Aorta (tissue), 5 donors: Measurements from ENCODE around the gene ALX4. TPM values are rescaled to one million over a fixed set of nuclear protein-coding genes. Genes with fewer than 3 reads are reported as not detected.

Source experiments
- ATAC-seq: fragments of 200-7000 bp; cut with Tn5 transposase; one replicate; pipeline ENCODE4 v1.9.1; 2022; ENCODE audit warnings: moderate library complexity; ENCODE audit not compliant: low FRiP score
- DNase-seq, 2 donors: peaks; one replicate each; pipeline ENCODE4 v3.0.0-alpha.2; 2020
- H3K27ac ChIP-seq, 2 donors: one replicate each; pipeline ENCODE4 v1.5.1; 2013; ENCODE audit warnings: low read length in 2 of 2, mild to moderate bottlenecking in 2 of 2, moderate library complexity in 2 of 2, control low read depth in 1 of 2, inconsistent platforms in 1 of 2, low read depth in 1 of 2
- H3K27me3 ChIP-seq, 2 donors: one replicate each; pipeline ENCODE4 v1.6.1; 2013; ENCODE audit warnings: control low read depth in 1 of 2, low read length in 1 of 2, mild to moderate bottlenecking in 1 of 2, moderate library complexity in 1 of 2; ENCODE audit not compliant: insufficient read depth in 2 of 2, control insufficient read depth in 1 of 2
- H3K36me3 ChIP-seq, 2 donors: one replicate each; pipeline ENCODE4 v1.6.1; 2013; ENCODE audit warnings: control low read depth in 1 of 2, low read length in 1 of 2, mild to moderate bottlenecking in 1 of 2; ENCODE audit not compliant: insufficient read depth in 2 of 2, control insufficient read depth in 1 of 2
- H3K4me1 ChIP-seq, 2 donors: one replicate each; pipeline ENCODE4 v1.6.1; 2013; ENCODE audit warnings: low read length in 2 of 2, control low read depth in 1 of 2, mild to moderate bottlenecking in 1 of 2, moderate library complexity in 1 of 2; ENCODE audit not compliant: insufficient read depth in 2 of 2, control insufficient read depth in 1 of 2
- H3K4me3 ChIP-seq, 2 donors: one replicate each; pipeline ENCODE4 v1.5.1; 2013; ENCODE audit warnings: low read length in 2 of 2, control low read depth in 1 of 2, mild to moderate bottlenecking in 1 of 2
- H3K9me3 ChIP-seq: one replicate; pipeline ENCODE4 v1.6.1; 2013; ENCODE audit warnings: mild to moderate bottlenecking, low read length; ENCODE audit not compliant: control insufficient read depth
- WGBS, 2 donors: extraction: QIAGEN DNeasy Blood & Tissue Kit; methylation state at CpG; one replicate each; pipeline ENCODE4 v1.1.7; 2013; 5-methylcytosine and 5-hydroxymethylcytosine counted together
- intact Hi-C, 2 donors: fragments of 100-400 bp; cut with DNase I; formaldehyde crosslinking; loops; one replicate each; pipeline versions ENCODE4 v1.14.2 to v1.15.0; 2022
- polyA plus RNA-seq, 2 donors: library from polyadenylated mRNA; stranded (reverse); fragments of 200-250 nt; gene quantifications; one replicate each; pipeline ENCODE4 v1.2.3, GENCODE V29; 2013
- total RNA-seq, 2 donors: library from RNA; stranded (reverse); fragmentation: NEBNext Ultra II Directional; extraction: Animal tissue kit (Norgen Biotek cat#: 25700); gene quantifications; one replicate each; pipeline ENCODE4 v1.2.1, GENCODE V29; 2021
- donor health status: healthy with polysubstance abuse.
- donor health status: Bipolar disorder and iron deficiency.
- donor health status: DM: no; HTN: no; CAD: no.
- donor health status: DM: no; HTN: no; CAD: no.
- donor health status: DM: yes; HTN: yes; CAD: no.

The ALX4 gene
- total and polyA plus RNA-seq, 4 donors, result 0.06 to 0.13 TPM; not detected in 2

GRCh38 chr11:44348721-44349120 is 38.8 kb upstream of the ALX4 start:
- WGBS, 2 donors, result 77 to 82% methylated on average over 9 to 10 of the region's 10 CpGs
- no peaks in the 10 kb centered on the region for H3K9me3 ChIP-seq
- intact Hi-C loops, result no loop called here
- H3K27me3 ChIP-seq, result no peaks in the 10 kb centered on the region
- H3K27ac ChIP-seq, result no peak overlapping the region
- H3K36me3 ChIP-seq, result no peaks in the 10 kb centered on the region
- no peak for ATAC-seq
- DNase-seq, result no peak
- H3K4me3 ChIP-seq, result no peak overlapping the region
- no peaks in the 10 kb centered on the region for H3K4me1 ChIP-seq

GRCh38 chr11:44348114-44348513 is 38.2 kb upstream of the ALX4 start:
- Histone ChIP-seq H3K36me3 (no peaks in the 10 kb centered on the region), H3K4me3 (no peak overlapping the region), H3K27ac (no peak overlapping the region), H3K27me3 (no peaks in the 10 kb centered on the region), H3K4me1 (no peaks in the 10 kb centered on the region), H3K9me3 (no peaks in the 10 kb centered on the region)
- no peak for DNase-seq
- no peak for ATAC-seq
- WGBS, 2 donors, result 47 to 61% methylated on average over 2 of the region's 2 CpGs
- intact Hi-C loops, result no loop called here

- DNase-seq (no peak), ATAC-seq (no peak)
- no peaks in the 10 kb centered on the region for H3K4me1 ChIP-seq
- H3K4me3 ChIP-seq, result no peak overlapping the region
- H3K9me3 ChIP-seq, result no peaks in the 10 kb centered on the region
- no peak overlapping the region for H3K27ac ChIP-seq
- no peaks in the 10 kb centered on the region for H3K36me3 ChIP-seq
- 82 to 88% methylated on average over 5 of the region's 5 CpGs for WGBS, 2 donors
- H3K27me3 ChIP-seq, result no peaks in the 10 kb centered on the region
- intact Hi-C loops, result no loop called here
Measured at GRCh38 chr11:44347538-44347937, 37.6 kb upstream of the ALX4 start.

GRCh38 chr11:44346983-44347382 is 37.0 kb upstream of the ALX4 start:
- ATAC-seq (no peak), DNase-seq (no peak)
- no peaks in the 10 kb centered on the region for H3K4me1 ChIP-seq
- H3K4me3 ChIP-seq, result no peak overlapping the region
- no peaks in the 10 kb centered on the region for H3K27me3 ChIP-seq
- H3K9me3 ChIP-seq, result no peaks in the 10 kb centered on the region
- intact Hi-C loops, result no loop called here
- 73 to 77% methylated on average over 6 of the region's 6 CpGs for WGBS, 2 donors
- H3K27ac ChIP-seq, result no peak overlapping the region
- no peaks in the 10 kb centered on the region for H3K36me3 ChIP-seq

- intact Hi-C loops, result no loop called here
- 73 to 87% methylated on average over 3 of the region's 3 CpGs for WGBS, 2 donors
- H3K4me1 ChIP-seq, result no peaks in the 10 kb centered on the region
- no peaks in the 10 kb centered on the region for H3K36me3 ChIP-seq
- no peaks in the 10 kb centered on the region for H3K9me3 ChIP-seq
- no peak for ATAC-seq
- H3K27me3 ChIP-seq, result no peaks in the 10 kb centered on the region
- no peak for DNase-seq
- no peak overlapping the region for H3K4me3 ChIP-seq
- no peak overlapping the region for H3K27ac ChIP-seq
Measured at GRCh38 chr11:44345781-44346180, 35.8 kb upstream of the ALX4 start.

- no peaks in the 10 kb centered on the region for H3K27me3 ChIP-seq
- H3K4me3 ChIP-seq, result no peak overlapping the region
- no peak overlapping the region for H3K27ac ChIP-seq
- 36 to 39% methylated on average over 5 of the region's 5 CpGs for WGBS, 2 donors
- intact Hi-C loops, result no loop called here
- no peaks in the 10 kb centered on the region for H3K36me3 ChIP-seq
- ATAC-seq (no peak), DNase-seq (no peak)
- H3K4me1 ChIP-seq, result no peaks in the 10 kb centered on the region
- no peaks in the 10 kb centered on the region for H3K9me3 ChIP-seq
Measured at GRCh38 chr11:44344921-44345320, 35.0 kb upstream of the ALX4 start.

GRCh38 chr11:44344423-44344820 is 34.5 kb upstream of the ALX4 start:
- WGBS, 2 donors, result 85 to 86% methylated on average over 7 of the region's 7 CpGs
- H3K4me3 ChIP-seq, result no peak overlapping the region
- H3K9me3 ChIP-seq, result no peaks in the 10 kb centered on the region
- no peak overlapping the region for H3K27ac ChIP-seq
- no peaks in the 10 kb centered on the region for H3K36me3 ChIP-seq
- H3K27me3 ChIP-seq, result no peaks in the 10 kb centered on the region
- H3K4me1 ChIP-seq, result no peaks in the 10 kb centered on the region
- intact Hi-C loops, result no loop called here
- DNase-seq, result no peak
- ATAC-seq, result no peak

GRCh38 chr11:44343778-44344422 is 34.0 kb upstream of the ALX4 start:
- Histone ChIP-seq H3K27ac (no peak overlapping the region), H3K36me3 (no peaks in the 10 kb centered on the region), H3K4me1 (no peaks in the 10 kb centered on the region), H3K27me3 (no peaks in the 10 kb centered on the region), H3K4me3 (no peak overlapping the region), H3K9me3 (no peaks in the 10 kb centered on the region)
- DNase-seq (no peak), ATAC-seq (no peak)
- intact Hi-C loops, result no loop called here
- WGBS, 2 donors, result 80 to 84% methylated on average over 5 of the region's 5 CpGs

- 83 to 90% methylated on average over 4 of the region's 4 CpGs for WGBS, 2 donors
- no peaks in the 10 kb centered on the region for H3K9me3 ChIP-seq
- intact Hi-C loops, result no loop called here
- no peaks in the 10 kb centered on the region for H3K36me3 ChIP-seq
- H3K4me3 ChIP-seq, result no peak overlapping the region
- ATAC-seq (no peak), DNase-seq (no peak)
- H3K27ac ChIP-seq, result no peak overlapping the region
- H3K4me1 ChIP-seq, result no peaks in the 10 kb centered on the region
- no peaks in the 10 kb centered on the region for H3K27me3 ChIP-seq
Measured at GRCh38 chr11:44342616-44343015, 32.7 kb upstream of the ALX4 start.
